ENCODE results near the gene MED16.

DNA sequence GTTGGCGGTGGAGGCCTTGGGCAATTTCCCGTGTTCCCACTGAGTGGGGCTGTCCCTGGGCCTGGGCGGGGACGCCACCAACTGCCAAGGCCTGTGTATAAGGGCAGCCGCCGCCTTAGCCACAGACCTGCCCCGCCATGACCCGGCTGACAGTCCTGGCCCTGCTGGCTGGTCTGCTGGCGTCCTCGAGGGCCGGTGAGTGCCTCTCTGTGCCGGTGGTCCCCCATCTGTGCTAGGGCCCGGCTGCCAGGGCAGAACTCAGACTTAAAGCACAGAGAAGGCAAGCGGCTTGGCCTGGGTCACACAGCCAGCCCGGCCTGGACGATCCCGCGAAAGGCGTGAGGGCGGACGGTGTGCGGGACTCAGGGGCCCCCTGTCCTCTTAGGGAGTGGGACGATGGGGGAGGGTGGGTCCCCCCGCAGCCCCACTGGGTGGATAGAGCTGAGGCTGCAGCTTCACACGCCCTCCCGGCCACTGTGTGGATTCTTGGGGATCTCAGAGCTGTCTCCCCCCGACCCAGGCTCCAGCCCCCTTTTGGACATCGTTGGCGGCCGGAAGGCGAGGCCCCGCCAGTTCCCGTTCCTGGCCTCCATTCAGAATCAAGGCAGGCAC, 65.2 kb downstream of the MED16 start, which contains the start of gene AZU1:
- TF ChIP-seq, protein P1, sequence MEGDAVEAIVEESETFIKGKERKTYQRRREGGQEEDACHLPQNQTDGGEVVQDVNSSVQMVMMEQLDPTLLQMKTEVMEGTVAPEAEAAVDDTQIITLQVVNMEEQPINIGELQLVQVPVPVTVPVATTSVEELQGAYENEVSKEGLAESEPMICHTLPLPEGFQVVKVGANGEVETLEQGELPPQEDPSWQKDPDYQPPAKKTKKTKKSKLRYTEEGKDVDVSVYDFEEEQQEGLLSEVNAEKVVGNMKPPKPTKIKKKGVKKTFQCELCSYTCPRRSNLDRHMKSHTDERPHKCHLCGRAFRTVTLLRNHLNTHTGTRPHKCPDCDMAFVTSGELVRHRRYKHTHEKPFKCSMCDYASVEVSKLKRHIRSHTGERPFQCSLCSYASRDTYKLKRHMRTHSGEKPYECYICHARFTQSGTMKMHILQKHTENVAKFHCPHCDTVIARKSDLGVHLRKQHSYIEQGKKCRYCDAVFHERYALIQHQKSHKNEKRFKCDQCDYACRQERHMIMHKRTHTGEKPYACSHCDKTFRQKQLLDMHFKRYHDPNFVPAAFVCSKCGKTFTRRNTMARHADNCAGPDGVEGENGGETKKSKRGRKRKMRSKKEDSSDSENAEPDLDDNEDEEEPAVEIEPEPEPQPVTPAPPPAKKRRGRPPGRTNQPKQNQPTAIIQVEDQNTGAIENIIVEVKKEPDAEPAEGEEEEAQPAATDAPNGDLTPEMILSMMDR (IDR thresholded peaks at IDR 0.05) = no peak
- no peak for TF ChIP-seq ATF1 (CRISPR knock-in tag; IDR thresholded peaks at IDR 0.05)
- TF ChIP-seq, protein P2, sequence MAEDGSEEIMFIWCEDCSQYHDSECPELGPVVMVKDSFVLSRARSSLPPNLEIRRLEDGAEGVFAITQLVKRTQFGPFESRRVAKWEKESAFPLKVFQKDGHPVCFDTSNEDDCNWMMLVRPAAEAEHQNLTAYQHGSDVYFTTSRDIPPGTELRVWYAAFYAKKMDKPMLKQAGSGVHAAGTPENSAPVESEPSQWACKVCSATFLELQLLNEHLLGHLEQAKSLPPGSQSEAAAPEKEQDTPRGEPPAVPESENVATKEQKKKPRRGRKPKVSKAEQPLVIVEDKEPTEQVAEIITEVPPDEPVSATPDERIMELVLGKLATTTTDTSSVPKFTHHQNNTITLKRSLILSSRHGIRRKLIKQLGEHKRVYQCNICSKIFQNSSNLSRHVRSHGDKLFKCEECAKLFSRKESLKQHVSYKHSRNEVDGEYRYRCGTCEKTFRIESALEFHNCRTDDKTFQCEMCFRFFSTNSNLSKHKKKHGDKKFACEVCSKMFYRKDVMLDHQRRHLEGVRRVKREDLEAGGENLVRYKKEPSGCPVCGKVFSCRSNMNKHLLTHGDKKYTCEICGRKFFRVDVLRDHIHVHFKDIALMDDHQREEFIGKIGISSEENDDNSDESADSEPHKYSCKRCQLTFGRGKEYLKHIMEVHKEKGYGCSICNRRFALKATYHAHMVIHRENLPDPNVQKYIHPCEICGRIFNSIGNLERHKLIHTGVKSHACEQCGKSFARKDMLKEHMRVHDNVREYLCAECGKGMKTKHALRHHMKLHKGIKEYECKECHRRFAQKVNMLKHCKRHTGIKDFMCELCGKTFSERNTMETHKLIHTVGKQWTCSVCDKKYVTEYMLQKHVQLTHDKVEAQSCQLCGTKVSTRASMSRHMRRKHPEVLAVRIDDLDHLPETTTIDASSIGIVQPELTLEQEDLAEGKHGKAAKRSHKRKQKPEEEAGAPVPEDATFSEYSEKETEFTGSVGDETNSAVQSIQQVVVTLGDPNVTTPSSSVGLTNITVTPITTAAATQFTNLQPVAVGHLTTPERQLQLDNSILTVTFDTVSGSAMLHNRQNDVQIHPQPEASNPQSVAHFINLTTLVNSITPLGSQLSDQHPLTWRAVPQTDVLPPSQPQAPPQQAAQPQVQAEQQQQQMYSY (CRISPR knock-in tag; IDR thresholded peaks at IDR 0.05) = no peak
- TF ChIP-seq GABPB1 (CRISPR knock-in tag; IDR thresholded peaks at IDR 0.05) = no peak
- TF ChIP-seq, protein P3, sequence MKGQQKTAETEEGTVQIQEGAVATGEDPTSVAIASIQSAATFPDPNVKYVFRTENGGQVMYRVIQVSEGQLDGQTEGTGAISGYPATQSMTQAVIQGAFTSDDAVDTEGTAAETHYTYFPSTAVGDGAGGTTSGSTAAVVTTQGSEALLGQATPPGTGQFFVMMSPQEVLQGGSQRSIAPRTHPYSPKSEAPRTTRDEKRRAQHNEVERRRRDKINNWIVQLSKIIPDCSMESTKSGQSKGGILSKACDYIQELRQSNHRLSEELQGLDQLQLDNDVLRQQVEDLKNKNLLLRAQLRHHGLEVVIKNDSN (CRISPR knock-in tag; IDR thresholded peaks at IDR 0.05) = no peak
- no peak for TF ChIP-seq CREM (CRISPR knock-in tag; IDR thresholded peaks at IDR 0.05)
- no peak for TF ChIP-seq NFE2L1 (CRISPR knock-in tag; IDR thresholded peaks at IDR 0.05)
- TF ChIP-seq, protein P4, sequence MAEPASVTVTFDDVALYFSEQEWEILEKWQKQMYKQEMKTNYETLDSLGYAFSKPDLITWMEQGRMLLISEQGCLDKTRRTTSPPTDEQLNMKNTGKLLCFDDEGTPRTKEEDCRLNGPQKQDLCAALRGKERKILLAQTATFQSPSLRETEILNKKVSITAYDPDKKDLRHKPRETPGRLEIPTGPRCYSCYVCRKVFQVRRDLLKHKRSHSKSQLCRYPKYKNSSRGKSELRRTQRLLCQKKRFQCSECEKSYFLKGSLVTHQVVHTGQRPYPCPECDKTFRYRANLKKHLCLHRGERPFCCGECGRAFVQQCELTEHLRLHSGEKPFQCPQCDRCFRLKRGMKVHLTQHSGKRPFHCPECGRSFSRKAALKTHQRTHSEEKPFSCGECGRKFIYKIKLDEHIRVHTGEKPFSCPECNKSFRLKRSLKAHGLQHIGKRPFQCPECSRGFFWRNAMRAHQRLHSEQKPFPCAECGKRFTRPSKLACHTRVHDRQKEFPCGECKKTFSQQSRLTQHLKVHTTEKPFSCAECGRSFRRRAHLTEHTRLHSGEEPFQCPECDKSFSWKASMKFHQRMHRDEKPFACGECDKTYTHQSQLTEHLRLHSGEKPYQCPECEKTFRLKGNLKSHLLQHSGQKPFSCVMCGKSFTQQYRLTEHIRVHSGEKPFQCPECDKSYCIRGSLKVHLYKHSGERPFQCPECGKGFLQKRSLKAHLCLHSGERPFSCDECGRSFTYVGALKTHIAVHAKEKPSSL (CRISPR knock-in tag; conservative IDR thresholded peaks at IDR 0.05) = no peak
- TF ChIP-seq CREB1 (CRISPR knock-in tag; IDR thresholded peaks at IDR 0.05) = no peak

All from WTC11 (cell line).